ENCODE data around the gene LGALS9.

Gene LGALS9

GRCh38 chr17:27603421-27603770 is 27.6 kb upstream of the LGALS9 start:
- DNase-seq (ENCODE audit: low read depth in 1 of 2, low spot score in 1 of 2): no peak

GRCh38 chr17:27603880-27604794 is 26.9 kb upstream of the LGALS9 start:
- no peak for DNase-seq (ENCODE audit: low read depth in 1 of 2, low spot score in 1 of 2)

DNA sequence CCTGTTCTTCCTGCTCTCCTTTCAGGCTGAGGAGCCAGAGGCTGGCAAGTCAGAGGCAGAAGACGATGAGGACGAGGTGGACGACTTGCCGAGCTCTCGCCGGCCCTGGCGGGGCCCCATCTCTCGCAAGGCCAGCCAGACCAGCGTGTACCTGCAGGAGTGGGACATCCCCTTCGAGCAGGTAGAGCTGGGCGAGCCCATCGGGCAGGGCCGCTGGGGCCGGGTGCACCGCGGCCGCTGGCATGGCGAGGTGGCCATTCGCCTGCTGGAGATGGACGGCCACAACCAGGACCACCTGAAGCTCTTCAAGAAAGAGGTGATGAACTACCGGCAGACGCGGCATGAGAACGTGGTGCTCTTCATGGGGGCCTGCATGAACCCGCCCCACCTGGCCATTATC is 25.6 kb upstream of the LGALS9 start:
- no peak for DNase-seq (ENCODE audit: low read depth in 1 of 2, low spot score in 1 of 2)

DNA sequence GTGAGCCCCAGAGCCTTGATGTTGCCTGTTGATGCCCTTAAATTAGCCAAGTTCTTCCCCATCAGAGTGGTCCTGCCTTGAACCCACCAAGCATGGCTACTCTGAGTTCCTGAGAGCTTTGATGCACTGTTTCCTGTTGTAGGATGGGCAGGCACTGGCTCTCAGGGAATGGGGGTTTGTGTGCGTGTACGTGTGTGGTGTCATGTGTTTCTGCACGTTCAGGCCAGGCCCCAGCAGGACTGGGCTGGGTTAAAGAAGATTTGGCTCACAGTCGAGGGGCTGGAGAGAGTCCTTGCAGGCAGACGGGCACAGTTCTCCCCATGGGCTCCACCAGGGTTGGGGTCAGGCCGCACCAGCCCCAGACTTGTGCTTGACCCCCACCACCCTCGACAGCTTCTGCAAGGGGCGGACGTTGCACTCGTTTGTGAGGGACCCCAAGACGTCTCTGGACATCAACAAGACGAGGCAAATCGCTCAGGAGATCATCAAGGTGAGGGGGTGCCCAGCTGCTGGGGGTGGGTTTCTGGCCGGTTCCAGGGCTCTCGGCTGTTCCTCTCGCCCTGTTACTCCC is 23.4 kb upstream of the LGALS9 start:
- DNase-seq (ENCODE audit: low read depth in 1 of 2, low spot score in 1 of 2): no peak

GRCh38 chr17:27608328-27609230 is 22.4 kb upstream of the LGALS9 start:
- no peak for DNase-seq (ENCODE audit: low read depth in 1 of 2, low spot score in 1 of 2)

- no peak for DNase-seq (ENCODE audit: low read depth in 1 of 2, low spot score in 1 of 2)
These were observed 21.2 kb upstream of the LGALS9 start for GRCh38 chr17:27609611-27610303.

GRCh38 chr17:27610304-27610677 is 20.7 kb upstream of the LGALS9 start:
- no peak for DNase-seq (ENCODE audit: low read depth in 1 of 2, low spot score in 1 of 2)

- DNase-seq (ENCODE audit: low read depth in 1 of 2, low spot score in 1 of 2): no peak
These were observed 18.7 kb upstream of the LGALS9 start for GRCh38 chr17:27612160-27612770.

GRCh38 chr17:27613433-27613832 is 17.6 kb upstream of the LGALS9 start:
- no peak for DNase-seq (ENCODE audit: low read depth in 1 of 2, low spot score in 1 of 2)

GRCh38 chr17:27615121-27615520 is 15.9 kb upstream of the LGALS9 start:
- DNase-seq (ENCODE audit: low read depth in 1 of 2, low spot score in 1 of 2): no peak

- no peak for DNase-seq (ENCODE audit: low read depth in 1 of 2, low spot score in 1 of 2)
These were observed 14.6 kb upstream of the LGALS9 start for GRCh38 chr17:27616414-27616813.

- DNase-seq (ENCODE audit: low read depth in 1 of 2, low spot score in 1 of 2): no peak
These were observed 12.6 kb upstream of the LGALS9 start for GRCh38 chr17:27618417-27618816.

- DNase-seq (ENCODE audit: low read depth in 1 of 2, low spot score in 1 of 2): no peak
These were observed 10.3 kb upstream of the LGALS9 start for GRCh38 chr17:27620721-27621120.

DNA sequence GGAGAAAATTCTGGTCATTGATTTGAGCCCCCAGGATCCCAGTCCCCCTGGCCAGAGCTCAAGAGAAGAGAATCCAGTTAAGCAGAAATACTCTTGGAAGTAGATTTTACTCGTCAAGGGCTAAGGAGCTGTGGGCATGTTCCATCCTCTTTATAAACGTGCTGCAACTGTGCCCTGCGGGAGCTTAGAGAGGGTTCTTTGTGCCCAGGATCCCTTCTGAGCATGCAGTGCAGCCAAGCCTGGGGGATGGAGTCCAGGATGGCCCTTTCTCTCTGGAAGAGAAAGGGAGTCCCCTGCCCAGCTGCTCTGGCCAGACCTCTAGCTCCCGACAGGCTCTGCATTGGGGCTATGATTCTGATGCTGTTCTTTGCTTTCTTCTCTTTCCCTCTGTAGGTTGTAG is 9.5 kb upstream of the LGALS9 start:
- DNase-seq (ENCODE audit: low read depth in 1 of 2, low spot score in 1 of 2): no peak

GRCh38 chr17:27621942-27622559 is 8.9 kb upstream of the LGALS9 start:
- no peak for DNase-seq (ENCODE audit: low read depth in 1 of 2, low spot score in 1 of 2)

DNA sequence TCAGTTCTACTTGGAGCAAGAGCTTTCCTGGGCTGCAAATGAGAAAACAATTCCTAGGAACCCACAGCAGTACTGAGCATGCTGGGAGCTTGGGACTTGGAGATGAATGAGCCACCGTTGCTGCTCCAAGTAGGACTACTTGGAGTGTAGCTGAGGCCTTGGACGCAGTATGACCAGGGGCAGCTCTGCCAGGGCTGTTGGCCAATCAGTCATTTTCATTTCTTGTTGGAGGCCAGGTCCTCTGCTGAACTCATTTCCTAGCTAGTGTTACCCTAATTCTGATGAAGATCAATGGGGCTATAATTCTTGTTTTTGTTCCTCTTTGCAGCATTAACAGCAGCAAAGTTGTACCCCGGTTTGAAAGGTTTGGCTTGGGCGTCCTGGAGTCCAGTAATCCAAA is 8.0 kb upstream of the LGALS9 start:
- DNase-seq (ENCODE audit: low read depth in 1 of 2, low spot score in 1 of 2): no peak

- DNase-seq (ENCODE audit: low read depth in 1 of 2, low spot score in 1 of 2): no peak
These were observed 7.4 kb upstream of the LGALS9 start for GRCh38 chr17:27623614-27624013.

DNA sequence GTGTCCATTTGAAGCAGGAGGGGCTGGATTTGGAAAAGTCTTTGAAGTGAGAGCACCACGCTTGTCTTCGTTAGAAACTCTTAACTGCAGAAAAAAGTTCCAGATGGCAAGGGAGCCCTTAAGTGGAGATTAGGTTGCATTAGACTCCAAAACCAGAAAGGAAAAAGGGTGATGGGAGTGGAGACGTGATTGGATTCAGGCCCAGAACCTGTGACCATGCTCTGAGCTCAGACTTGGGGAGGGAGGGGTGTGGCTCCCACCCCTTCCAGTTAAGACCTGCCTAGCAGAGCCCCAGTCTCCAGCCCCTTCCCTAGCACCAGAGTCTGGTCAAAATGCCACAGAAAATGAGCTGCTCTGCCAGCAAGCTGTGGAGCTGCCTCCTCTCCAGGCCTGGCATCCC is 6.4 kb upstream of the LGALS9 start:
- no peak for DNase-seq (ENCODE audit: low read depth in 1 of 2, low spot score in 1 of 2)

GRCh38 chr17:27625856-27626255 is 5.1 kb upstream of the LGALS9 start:
- no peak for DNase-seq (ENCODE audit: low read depth in 1 of 2, low spot score in 1 of 2)

DNA sequence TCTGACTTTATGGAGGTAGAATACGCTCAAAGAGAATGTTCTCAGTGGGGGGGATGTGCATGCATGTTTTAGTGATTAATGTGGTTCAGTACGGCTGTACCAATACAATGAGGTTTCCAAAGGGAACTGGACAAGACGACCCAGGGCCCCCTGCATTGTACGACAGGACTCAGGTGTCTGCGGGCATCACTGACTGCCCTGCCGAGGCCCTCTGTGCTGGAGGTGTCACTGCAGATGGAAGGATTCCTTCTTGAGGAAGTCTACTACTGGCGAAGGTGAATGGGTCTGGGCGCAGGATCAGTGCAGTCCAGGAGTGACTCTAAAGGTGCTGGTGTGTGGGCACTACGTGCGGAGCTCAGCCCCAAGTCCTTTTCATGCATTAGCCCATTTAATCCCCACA is 3.5 kb upstream of the LGALS9 start:
- DNase-seq (ENCODE audit: low read depth in 1 of 2, low spot score in 1 of 2): no peak

Measured in activated CD4-positive, alpha-beta T cell treated with anti-CD3 and anti-CD28 coated beads, Interleukin-2, amount 50 U/mL, for 24 hours (primary cell).